AG09309 (cell line): ENCODE measurements around the gene TPI1.
"Not testable (repeated sequence)": the region's sequence is repeated elsewhere in the genome, so short reads cannot be mapped to it uniquely, and the experiment has no call there.

Experiments
- DNase-seq: peaks from one replicate; pipeline ENCODE4 v3.0.0-alpha.2; 2010; ENCODE audit warnings: low read depth
- H3K4me3 ChIP-seq: 2 replicates; pipeline ENCODE4 v1.5.1; 2011; ENCODE audit warnings: mild to moderate bottlenecking, low read depth, low read length, moderate library complexity; ENCODE audit not compliant: control insufficient read depth
- CTCF ChIP-seq: IDR thresholded peaks from 2 replicates; pipeline ENCODE4 v1.5.1; 2011; ENCODE audit warnings: mild to moderate bottlenecking, low read depth, low read length, inconsistent platforms; ENCODE audit not compliant: insufficient read depth, control insufficient read depth; ENCODE audit errors: missing control alignments

Gene TPI1

GRCh38 chr12:6873094-6874014, 6.0 kb downstream of the TPI1 start, which contains the start of gene SPSB2:
SPSB2 (minus strand) TSS chr12:6873303; CDS start chr12:6872901, 402 bp downstream.
- H3K4me3 ChIP-seq = peak within 1 kb of the TSS; percentile 65
- no peak for DNase-seq
- no peak for TF ChIP-seq CTCF

- DNase-seq = not testable (repeated sequence)
- H3K4me3 ChIP-seq = peak overlapping the region; percentile 65
Measured at GRCh38 chr12:6874015-6874368, 6.7 kb downstream of the TPI1 start.

GRCh38 chr12:6879824-6880223, 12.5 kb downstream of the TPI1 start:
- H3K4me3 ChIP-seq, DNase-seq: not testable (repeated sequence)

- H3K4me3 ChIP-seq = no peak overlapping the region
- DNase-seq = no peak
- TF ChIP-seq CTCF = no peak
Measured at GRCh38 chr12:6883252-6883651, 15.9 kb downstream of the TPI1 start.

GRCh38 chr12:6883683-6884082, 16.4 kb downstream of the TPI1 start:
- no peak overlapping the region for H3K4me3 ChIP-seq
- no peak for TF ChIP-seq CTCF
- no peak for DNase-seq

GRCh38 chr12:6884539-6884938, 17.2 kb downstream of the TPI1 start:
- H3K4me3 ChIP-seq = no peak overlapping the region
- TF ChIP-seq CTCF = no peak
- DNase-seq = no peak

GRCh38 chr12:6886206-6886999, 19.1 kb downstream of the TPI1 start:
- not testable (repeated sequence) for DNase-seq, H3K4me3 ChIP-seq

GRCh38 chr12:6887460-6887859, 20.1 kb downstream of the TPI1 start:
- no peak for TF ChIP-seq CTCF
- DNase-seq = no peak
- no peak overlapping the region for H3K4me3 ChIP-seq
